Measurements from ENCODE around the gene SND1. TPM values are rescaled to one million over a fixed set of nuclear protein-coding genes. Genes with fewer than 3 reads are reported as not detected.

The SND1 gene
- total and polyA plus RNA-seq, 4 donors: 59.4 to 214 (median 84.1) TPM

GRCh38 chr7:127828843-127829500 lies 177.0 kb downstream of the SND1 start:
- TF ChIP-seq NR2F2 (IDR thresholded peaks at IDR 0.05): no peak
- Histone ChIP-seq H3K36me3 (ENCODE audit: control insufficient read depth in 4 of 4, insufficient read depth in 3 of 4, low read depth in 1 of 4, low read length in 3 of 4) (peaks cover 0 to 2% (median 0%) of the 10 kb centered on the region in 4 donors), H3K4me1 (ENCODE audit: control insufficient read depth in 4 of 4, insufficient read depth in 4 of 4, low read length in 3 of 4) (peaks cover 0 to 1% (median 0%) of the 10 kb centered on the region in 4 donors), H3K9me3 (ENCODE audit: control insufficient read depth in 4 of 4, low read length in 3 of 4) (no peaks in the 10 kb centered on the region), H3K4me3 (ENCODE audit: low read depth in 1 of 3, low read length in 3 of 3) (no peak overlapping the region), H3K27ac (ENCODE audit: low read depth in 1 of 2, low read length in 2 of 2) (no peak overlapping the region), H3K27me3 (ENCODE audit: control insufficient read depth in 4 of 4, insufficient read depth in 4 of 4, low read length in 3 of 4) (no peaks in the 10 kb centered on the region), H3K9ac (ENCODE audit: low read depth in 1 of 2, low read length in 2 of 2) (no peak overlapping the region)
- 92% methylated on average over 4 of the region's 4 CpGs for WGBS
- DNase-seq (ENCODE audit: low spot score): no peak

DNA sequence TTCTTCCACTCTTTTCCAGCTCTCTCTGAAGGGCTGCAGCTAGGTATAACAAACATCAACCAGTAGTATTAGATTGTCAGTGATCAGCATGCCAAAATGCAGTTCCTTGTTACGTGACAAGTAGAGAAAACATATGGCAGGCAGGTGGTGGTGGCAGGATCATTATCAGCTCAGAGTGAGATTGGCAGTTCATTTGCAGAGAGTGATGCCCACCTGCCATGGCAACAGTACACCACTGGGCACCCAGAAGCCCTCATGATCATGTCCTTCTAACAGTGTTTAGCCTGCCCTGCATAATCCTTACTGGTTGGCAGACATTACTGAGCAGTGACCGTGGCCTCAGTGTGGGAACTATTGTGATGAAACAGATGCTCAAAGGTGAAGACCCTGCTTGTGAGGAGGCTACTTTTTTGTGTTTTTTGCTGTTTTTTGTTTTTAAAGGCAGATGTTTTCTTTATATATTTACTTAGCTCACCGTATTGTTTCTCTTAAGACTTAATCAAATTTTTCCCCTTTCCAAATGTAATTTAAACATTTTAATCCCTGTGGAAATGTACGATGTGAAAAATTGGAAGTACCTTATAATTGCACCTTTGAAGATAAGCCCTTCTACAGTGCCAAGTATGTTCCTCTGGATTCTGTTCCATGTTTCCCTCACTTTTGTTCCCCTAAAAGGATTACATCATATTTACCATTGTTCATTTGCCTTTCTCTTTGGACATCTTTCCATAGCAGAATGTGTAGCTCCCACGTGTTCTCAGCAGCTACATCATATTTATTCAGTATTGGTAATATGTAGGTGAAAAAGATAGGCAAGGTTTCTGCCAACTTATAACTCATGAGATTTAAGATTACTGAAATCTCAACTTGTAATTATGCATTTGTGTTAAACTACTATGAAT lies 179.6 kb downstream of the SND1 start:
- DNase-seq (ENCODE audit: low spot score): no peak
- WGBS: 92% methylated on average over 5 of the region's 5 CpGs
- TF ChIP-seq YY1 (IDR thresholded peaks at IDR 0.05) (no peak), JUND (IDR thresholded peaks at IDR 0.05) (no peak), SP1 (IDR thresholded peaks at IDR 0.05) (no peak), TAF1 (conservative IDR thresholded peaks at IDR 0.05) (no peak), REST (IDR thresholded peaks at IDR 0.05) (no peak), HNF4A (conservative IDR thresholded peaks at IDR 0.05) (no peak), HNF4G (IDR thresholded peaks at IDR 0.05) (no peak), FOXA1 (IDR thresholded peaks at IDR 0.05) (no peak), RXRA (IDR thresholded peaks at IDR 0.05) (no peak), RAD21 (IDR thresholded peaks at IDR 0.05) (no peak)
- TF ChIP-seq, protein P1, sequence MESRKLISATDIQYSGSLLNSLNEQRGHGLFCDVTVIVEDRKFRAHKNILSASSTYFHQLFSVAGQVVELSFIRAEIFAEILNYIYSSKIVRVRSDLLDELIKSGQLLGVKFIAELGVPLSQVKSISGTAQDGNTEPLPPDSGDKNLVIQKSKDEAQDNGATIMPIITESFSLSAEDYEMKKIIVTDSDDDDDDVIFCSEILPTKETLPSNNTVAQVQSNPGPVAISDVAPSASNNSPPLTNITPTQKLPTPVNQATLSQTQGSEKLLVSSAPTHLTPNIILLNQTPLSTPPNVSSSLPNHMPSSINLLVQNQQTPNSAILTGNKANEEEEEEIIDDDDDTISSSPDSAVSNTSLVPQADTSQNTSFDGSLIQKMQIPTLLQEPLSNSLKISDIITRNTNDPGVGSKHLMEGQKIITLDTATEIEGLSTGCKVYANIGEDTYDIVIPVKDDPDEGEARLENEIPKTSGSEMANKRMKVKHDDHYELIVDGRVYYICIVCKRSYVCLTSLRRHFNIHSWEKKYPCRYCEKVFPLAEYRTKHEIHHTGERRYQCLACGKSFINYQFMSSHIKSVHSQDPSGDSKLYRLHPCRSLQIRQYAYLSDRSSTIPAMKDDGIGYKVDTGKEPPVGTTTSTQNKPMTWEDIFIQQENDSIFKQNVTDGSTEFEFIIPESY (IDR thresholded peaks at IDR 0.05): no peak
- TF ChIP-seq, protein P2, sequence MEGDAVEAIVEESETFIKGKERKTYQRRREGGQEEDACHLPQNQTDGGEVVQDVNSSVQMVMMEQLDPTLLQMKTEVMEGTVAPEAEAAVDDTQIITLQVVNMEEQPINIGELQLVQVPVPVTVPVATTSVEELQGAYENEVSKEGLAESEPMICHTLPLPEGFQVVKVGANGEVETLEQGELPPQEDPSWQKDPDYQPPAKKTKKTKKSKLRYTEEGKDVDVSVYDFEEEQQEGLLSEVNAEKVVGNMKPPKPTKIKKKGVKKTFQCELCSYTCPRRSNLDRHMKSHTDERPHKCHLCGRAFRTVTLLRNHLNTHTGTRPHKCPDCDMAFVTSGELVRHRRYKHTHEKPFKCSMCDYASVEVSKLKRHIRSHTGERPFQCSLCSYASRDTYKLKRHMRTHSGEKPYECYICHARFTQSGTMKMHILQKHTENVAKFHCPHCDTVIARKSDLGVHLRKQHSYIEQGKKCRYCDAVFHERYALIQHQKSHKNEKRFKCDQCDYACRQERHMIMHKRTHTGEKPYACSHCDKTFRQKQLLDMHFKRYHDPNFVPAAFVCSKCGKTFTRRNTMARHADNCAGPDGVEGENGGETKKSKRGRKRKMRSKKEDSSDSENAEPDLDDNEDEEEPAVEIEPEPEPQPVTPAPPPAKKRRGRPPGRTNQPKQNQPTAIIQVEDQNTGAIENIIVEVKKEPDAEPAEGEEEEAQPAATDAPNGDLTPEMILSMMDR (IDR thresholded peaks at IDR 0.05; ENCODE audit: low read depth, low read length, missing input control): no peak
- no peak overlapping the region for H3K4me3 ChIP-seq (ENCODE audit: low read depth in 1 of 3, low read length in 3 of 3)
- H3K27ac ChIP-seq (ENCODE audit: low read depth in 1 of 2, low read length in 2 of 2): no peak overlapping the region
- no peaks in the 10 kb centered on the region for H3K9me3 ChIP-seq (ENCODE audit: control insufficient read depth in 4 of 4, low read length in 3 of 4)
- H3K36me3 ChIP-seq (ENCODE audit: control insufficient read depth in 4 of 4, insufficient read depth in 3 of 4, low read depth in 1 of 4, low read length in 3 of 4): peaks cover 0 to 2% (median 0%) of the 10 kb centered on the region in 4 donors
- no peak overlapping the region for H3K9ac ChIP-seq (ENCODE audit: low read depth in 1 of 2, low read length in 2 of 2)
- H3K27me3 ChIP-seq (ENCODE audit: control insufficient read depth in 4 of 4, insufficient read depth in 4 of 4, low read length in 3 of 4): no peaks in the 10 kb centered on the region
- peaks cover 0 to 1% (median 0%) of the 10 kb centered on the region in 4 donors for H3K4me1 ChIP-seq (ENCODE audit: control insufficient read depth in 4 of 4, insufficient read depth in 4 of 4, low read length in 3 of 4)

Data from liver (tissue), 9 donors.